Sigmoid colon (tissue), 4 donors: ENCODE results near the gene C14orf132.

Experiments
- CTCF ChIP-seq, 4 experiments: fragments of 450-650 bp in 3 of 4; fragments of 200-600 bp in 1 of 4; IDR thresholded peaks; one replicate each; pipeline ENCODE4 v1.5.1; 2016 to 2019; ENCODE audit warnings: antibody characterized with exemption in 4 of 4, mild to moderate bottlenecking in 3 of 4, moderate library complexity in 2 of 4
- EP300 ChIP-seq, 4 donors: sonication (generic); formaldehyde crosslinking; IDR thresholded peaks; one replicate each; pipeline ENCODE4 v1.6.1; 2017; ENCODE audit warnings: antibody characterized with exemption in 4 of 4
- POLR2A ChIP-seq, 2 donors: fragments of 450-650 bp; IDR thresholded peaks; one replicate each; pipeline ENCODE4 v1.6.1; 2016; ENCODE audit warnings: antibody characterized with exemption in 2 of 2, mild to moderate bottlenecking in 2 of 2, moderate library complexity in 2 of 2

DNA sequence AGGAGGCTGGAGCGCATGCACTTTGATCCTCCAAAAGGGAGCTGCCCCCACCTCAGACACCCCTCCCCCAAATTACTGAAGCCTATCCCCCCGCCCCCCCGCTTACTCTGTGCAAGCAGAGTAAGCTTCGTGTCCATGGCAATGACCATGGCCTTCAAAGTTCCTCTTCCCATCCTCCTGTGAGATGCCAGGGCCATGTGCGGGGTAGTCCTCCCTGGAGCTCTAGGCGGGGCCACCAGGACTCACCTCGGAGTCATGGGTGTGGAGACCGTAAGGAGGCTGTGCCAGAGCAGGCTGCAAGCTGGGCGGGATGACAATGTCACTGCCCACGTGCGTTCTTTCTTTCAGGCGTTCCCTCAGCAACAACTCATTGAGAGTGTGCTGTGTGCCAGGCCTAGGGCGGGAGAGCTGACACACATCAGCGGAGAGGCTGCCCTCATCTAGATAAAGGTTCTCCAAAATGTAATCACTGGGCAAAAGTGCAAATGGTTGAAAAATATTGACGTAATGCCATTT is 66.8 kb downstream of the C14orf132 start:
- TF ChIP-seq EP300 (IDR thresholded peaks at IDR 0.05) (peak in 3 of 4 donors; percentile 37 to 70 (median 69)), CTCF (IDR thresholded peaks at IDR 0.05) (no peak), POLR2A (IDR thresholded peaks at IDR 0.05) (no peak)
